ENCODE measurements around the gene TNNI3K.

DNA sequence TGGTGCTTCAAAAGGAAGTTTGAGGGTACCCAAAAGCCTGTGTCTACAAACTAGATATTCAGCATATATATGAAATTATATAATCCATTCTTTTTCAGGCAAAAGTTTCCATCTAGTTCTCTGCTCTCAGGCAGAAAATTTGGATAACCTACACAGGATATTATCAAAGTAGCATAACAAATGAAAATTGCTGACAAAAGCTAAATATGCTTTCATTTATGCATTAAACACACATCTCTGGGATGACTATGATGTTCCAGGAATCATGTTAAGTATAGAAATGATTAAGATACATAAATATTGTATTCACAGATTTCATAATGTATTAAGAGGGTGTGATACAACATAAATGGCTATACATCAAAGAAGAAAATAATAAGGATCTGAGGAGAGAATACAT, 184.4 kb downstream of the TNNI3K start:
- no peak for TF ChIP-seq CTCF (IDR thresholded peaks at IDR 0.05; ENCODE audit: insufficient read depth, low read length)
- no peak for TF ChIP-seq POLR2AphosphoS5 (IDR thresholded peaks at IDR 0.05; ENCODE audit: low read depth)

All from HL-60 (cell line).